Astrocyte (in vitro differentiated cells and primary cell): Measurements from ENCODE around the gene TMEM217. TPM values are rescaled to one million over a fixed set of nuclear protein-coding genes. Genes with fewer than 3 reads are reported as not detected.
A peak's percentile ranks its signal among the peaks of the same experiment; 100 is the strongest.

ENCODE experiments used
- DNase-seq: peaks from one replicate; pipeline ENCODE4 v3.0.0-alpha.2; 2010; ENCODE audit warnings: low read depth
- FAIRE-seq: peaks from 2 replicates; lab custom pipeline; 2011; peaks lifted over from hg19 to GRCh38; lab: Jason Lieb, UNC
- H2AFZ ChIP-seq: 2 replicates; pipeline ENCODE4 v1.6.0; 2012; ENCODE audit warnings: low read depth, low read length, inconsistent platforms
- H3K27ac ChIP-seq: 2 replicates; pipeline ENCODE4 v1.5.1; 2011; ENCODE audit warnings: low read depth, low read length, inconsistent platforms
- H3K27me3 ChIP-seq: 2 replicates; pipeline ENCODE4 v1.6.0; 2011; ENCODE audit warnings: low read length, inconsistent platforms; ENCODE audit not compliant: insufficient read depth
- H3K36me3 ChIP-seq: 2 replicates; pipeline ENCODE4 v1.5.1; 2011; ENCODE audit warnings: low read length, inconsistent platforms; ENCODE audit not compliant: insufficient read depth
- H3K4me1 ChIP-seq: 2 replicates; pipeline ENCODE4 v1.5.1; 2011; ENCODE audit warnings: low read length, inconsistent platforms; ENCODE audit not compliant: insufficient read depth
- H3K4me2 ChIP-seq: 2 replicates; pipeline ENCODE4 v1.6.0; 2012; ENCODE audit warnings: low read length, inconsistent platforms
- H3K4me3 ChIP-seq: 2 replicates; pipeline ENCODE4 v1.5.1; 2011; ENCODE audit warnings: low read depth, mild to moderate bottlenecking, low read length, inconsistent platforms; ENCODE audit not compliant: insufficient read depth
- H3K79me2 ChIP-seq: 2 replicates; pipeline ENCODE4 v1.6.0; 2012; ENCODE audit warnings: mild to moderate bottlenecking, low read length, inconsistent platforms; ENCODE audit not compliant: insufficient read depth
- H3K9ac ChIP-seq: 2 replicates; pipeline ENCODE4 v1.6.0; 2012; ENCODE audit warnings: mild to moderate bottlenecking, low read length, inconsistent platforms
- H3K9me3 ChIP-seq: 2 replicates; pipeline ENCODE4 v1.5.1; 2012; ENCODE audit warnings: low read depth, mild to moderate bottlenecking, low read length, inconsistent platforms; ENCODE audit not compliant: insufficient read depth
- H4K20me1 ChIP-seq: 2 replicates; pipeline ENCODE4 v1.6.0; 2012; ENCODE audit warnings: low read length, inconsistent platforms; ENCODE audit not compliant: insufficient read depth
- H3K27ac Mint-ChIP-seq: one replicate; pipeline ENCODE4 v1.8.0; 2021; ENCODE audit warnings: mild to moderate bottlenecking, mixed read lengths; ENCODE audit not compliant: unreplicated experiment
- H3K27me3 Mint-ChIP-seq: one replicate; pipeline ENCODE4 v1.8.0; 2021; ENCODE audit warnings: low read depth, mixed read lengths; ENCODE audit not compliant: unreplicated experiment
- H3K36me3 Mint-ChIP-seq: one replicate; pipeline ENCODE4 v1.8.0; 2021; ENCODE audit warnings: low read depth, mixed read lengths; ENCODE audit not compliant: unreplicated experiment
- H3K4me1 Mint-ChIP-seq: one replicate; pipeline ENCODE4 v1.8.0; 2021; ENCODE audit warnings: low read depth, mixed read lengths; ENCODE audit not compliant: unreplicated experiment
- H3K4me3 Mint-ChIP-seq: one replicate; pipeline ENCODE4 v1.8.0; 2021; ENCODE audit warnings: mild to moderate bottlenecking, moderate library complexity, mixed read lengths; ENCODE audit not compliant: unreplicated experiment
- H3K9me3 Mint-ChIP-seq: one replicate; pipeline ENCODE4 v1.8.0; 2021; ENCODE audit warnings: mild to moderate bottlenecking, mixed read lengths; ENCODE audit not compliant: unreplicated experiment
- EZH2 ChIP-seq: IDR thresholded peaks from 2 replicates; pipeline ENCODE4 v1.6.1; 2012; ENCODE audit warnings: mild to moderate bottlenecking, low read length, inconsistent platforms; ENCODE audit not compliant: insufficient read depth
- total RNA-seq: library from RNA; stranded (reverse); gene quantifications from 2 replicates; pipeline ENCODE4 v1.2.1, GENCODE V29; 2021
- TF ChIP-seq, protein P1 (sequence below): IDR thresholded peaks from 2 replicates; pipeline ENCODE4 v1.5.1; 2011; ENCODE audit warnings: low read depth, mild to moderate bottlenecking, inconsistent platforms, low read length, moderate library complexity; ENCODE audit not compliant: insufficient read depth

Gene TMEM217
- total RNA-seq, 1 donor from 2014 or later = 7.3 TPM

DNA sequence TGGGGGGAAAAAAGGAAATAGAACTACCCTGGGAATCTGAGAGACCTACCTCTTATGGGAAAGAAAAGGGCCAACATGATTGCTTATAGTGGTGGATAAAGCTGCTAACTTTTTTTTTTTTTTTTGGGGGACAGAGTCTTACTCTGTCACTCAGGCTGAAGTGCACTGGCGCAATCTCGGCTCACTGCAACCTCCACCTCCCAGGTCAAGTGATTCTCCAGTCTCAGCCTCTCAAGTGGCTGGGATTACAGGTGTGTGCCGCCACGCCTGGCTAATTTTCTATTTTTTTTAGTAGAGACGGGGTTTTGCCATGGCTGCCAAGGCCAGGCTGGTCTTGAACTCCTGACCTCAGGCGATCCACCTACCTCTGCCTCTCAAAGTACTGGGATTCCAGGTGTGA, 39.9 kb downstream of the TMEM217 start:
- Histone ChIP-seq H3K27me3 (no peaks in the 10 kb centered on the region), H3K27ac (no peak overlapping the region), H3K9me3 (no peaks in the 10 kb centered on the region), H3K79me2 (no peaks in the 10 kb centered on the region), H4K20me1 (no peaks in the 10 kb centered on the region), H2AFZ (no peak overlapping the region), H3K4me2 (no peak overlapping the region), H3K9ac (no peak overlapping the region), H3K4me1 (peaks cover 5% of the 10 kb centered on the region), H3K4me3 (no peak overlapping the region), H3K36me3 (no peaks in the 10 kb centered on the region)
- DNase-seq (no peak), FAIRE-seq (no peak)
- Mint-ChIP-seq H3K36me3 (no peaks in the 10 kb centered on the region), H3K27ac (no peak overlapping the region), H3K27me3 (no peaks in the 10 kb centered on the region), H3K4me3 (no peak overlapping the region), H3K4me1 (peaks cover 4% of the 10 kb centered on the region), H3K9me3 (no peaks in the 10 kb centered on the region)
- TF ChIP-seq EZH2 = no peak
- TF ChIP-seq, protein P1, sequence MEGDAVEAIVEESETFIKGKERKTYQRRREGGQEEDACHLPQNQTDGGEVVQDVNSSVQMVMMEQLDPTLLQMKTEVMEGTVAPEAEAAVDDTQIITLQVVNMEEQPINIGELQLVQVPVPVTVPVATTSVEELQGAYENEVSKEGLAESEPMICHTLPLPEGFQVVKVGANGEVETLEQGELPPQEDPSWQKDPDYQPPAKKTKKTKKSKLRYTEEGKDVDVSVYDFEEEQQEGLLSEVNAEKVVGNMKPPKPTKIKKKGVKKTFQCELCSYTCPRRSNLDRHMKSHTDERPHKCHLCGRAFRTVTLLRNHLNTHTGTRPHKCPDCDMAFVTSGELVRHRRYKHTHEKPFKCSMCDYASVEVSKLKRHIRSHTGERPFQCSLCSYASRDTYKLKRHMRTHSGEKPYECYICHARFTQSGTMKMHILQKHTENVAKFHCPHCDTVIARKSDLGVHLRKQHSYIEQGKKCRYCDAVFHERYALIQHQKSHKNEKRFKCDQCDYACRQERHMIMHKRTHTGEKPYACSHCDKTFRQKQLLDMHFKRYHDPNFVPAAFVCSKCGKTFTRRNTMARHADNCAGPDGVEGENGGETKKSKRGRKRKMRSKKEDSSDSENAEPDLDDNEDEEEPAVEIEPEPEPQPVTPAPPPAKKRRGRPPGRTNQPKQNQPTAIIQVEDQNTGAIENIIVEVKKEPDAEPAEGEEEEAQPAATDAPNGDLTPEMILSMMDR = no peak

DNA sequence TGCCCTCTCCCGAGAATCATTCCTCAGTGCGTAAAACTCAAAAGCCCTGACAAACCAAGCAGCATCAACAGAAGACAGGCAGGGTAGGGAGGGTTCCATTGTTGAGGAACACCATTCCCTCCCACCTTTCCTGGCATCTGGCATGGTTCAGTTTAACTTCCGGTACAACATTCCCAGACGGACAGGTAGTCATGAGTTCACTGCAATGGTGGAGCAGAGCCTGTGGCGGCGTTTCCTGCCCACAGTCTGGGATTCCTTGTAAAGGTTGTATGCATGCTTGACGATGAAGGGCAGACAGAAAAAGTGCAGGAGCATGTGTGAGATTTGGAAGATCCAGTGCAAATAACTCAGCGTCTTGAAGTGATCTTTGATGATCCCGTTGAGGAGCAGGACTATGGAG, 45.7 kb downstream of the TMEM217 start:
- Histone ChIP-seq H4K20me1 (no peaks in the 10 kb centered on the region), H3K4me3 (no peak overlapping the region), H3K36me3 (no peaks in the 10 kb centered on the region), H3K27ac (no peak overlapping the region), H3K4me2 (no peak overlapping the region), H3K4me1 (no peaks in the 10 kb centered on the region), H3K79me2 (no peaks in the 10 kb centered on the region), H3K27me3 (peaks cover 3% of the 10 kb centered on the region), H3K9ac (no peak overlapping the region), H2AFZ (no peak overlapping the region), H3K9me3 (no peaks in the 10 kb centered on the region)
- DNase-seq (no peak), FAIRE-seq (no peak)
- Mint-ChIP-seq H3K36me3 (no peaks in the 10 kb centered on the region), H3K9me3 (no peaks in the 10 kb centered on the region), H3K4me1 (peaks cover 10% of the 10 kb centered on the region), H3K4me3 (no peak overlapping the region), H3K27me3 (no peaks in the 10 kb centered on the region), H3K27ac (no peak overlapping the region)
- TF ChIP-seq, protein P1 = no peak
- no peak for TF ChIP-seq EZH2

DNA sequence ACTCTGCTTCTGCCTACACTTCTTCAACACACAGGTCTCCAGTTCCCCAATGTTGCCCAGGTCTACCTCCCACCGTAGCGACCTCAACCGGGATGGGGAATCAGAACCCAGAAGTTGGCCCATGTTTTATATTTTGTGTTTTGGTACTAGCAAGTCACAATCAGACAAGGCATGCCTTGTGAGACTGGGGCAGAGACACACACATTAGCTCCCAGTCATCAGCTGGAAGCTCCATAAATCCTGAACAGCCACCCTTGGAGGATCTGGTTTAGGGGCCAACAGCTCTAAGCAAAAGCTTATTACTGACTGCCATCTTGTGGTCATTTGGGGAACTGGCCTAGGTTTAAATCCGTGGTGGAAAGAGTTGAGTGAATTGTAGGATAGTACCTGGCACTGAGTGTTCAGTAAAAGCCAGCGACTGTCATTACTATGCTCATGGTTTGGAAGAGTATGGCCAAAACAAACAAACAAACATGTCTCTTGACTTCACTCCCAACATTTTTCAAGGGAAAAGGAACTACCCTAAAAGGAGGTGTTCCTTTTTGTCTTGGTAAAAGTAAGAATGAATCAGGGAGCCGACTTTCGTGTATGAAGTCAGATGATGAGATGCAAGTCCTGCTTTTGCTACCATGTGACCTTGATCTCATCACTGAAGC, 47.5 kb downstream of the TMEM217 start:
- Histone ChIP-seq H3K36me3 (no peaks in the 10 kb centered on the region), H3K9ac (peak overlapping the region; percentile 9), H3K4me1 (no peaks in the 10 kb centered on the region), H3K4me3 (no peak overlapping the region), H3K27ac (no peak overlapping the region), H3K4me2 (no peak overlapping the region), H2AFZ (peak overlapping the region; percentile 44), H3K9me3 (no peaks in the 10 kb centered on the region), H4K20me1 (no peaks in the 10 kb centered on the region), H3K79me2 (no peaks in the 10 kb centered on the region), H3K27me3 (peaks cover 3% of the 10 kb centered on the region)
- Mint-ChIP-seq H3K27me3 (no peaks in the 10 kb centered on the region), H3K27ac (no peak overlapping the region), H3K36me3 (no peaks in the 10 kb centered on the region), H3K4me1 (peaks cover 15% of the 10 kb centered on the region), H3K9me3 (no peaks in the 10 kb centered on the region), H3K4me3 (no peak overlapping the region)
- peak; percentile 62 for DNase-seq
- FAIRE-seq = peak; percentile 60
- TF ChIP-seq, protein P1 = peak; percentile 99
- no peak for TF ChIP-seq EZH2
